ENCODE data around the gene METRN. TPM values are rescaled to one million over a fixed set of nuclear protein-coding genes. Genes with fewer than 3 reads are reported as not detected.

Gene METRN
- 73.6 to 219 TPM (median 212 TPM) in 5 replicates for total RNA-seq (2022; extraction: Qiagen RNA extraction)

DNA sequence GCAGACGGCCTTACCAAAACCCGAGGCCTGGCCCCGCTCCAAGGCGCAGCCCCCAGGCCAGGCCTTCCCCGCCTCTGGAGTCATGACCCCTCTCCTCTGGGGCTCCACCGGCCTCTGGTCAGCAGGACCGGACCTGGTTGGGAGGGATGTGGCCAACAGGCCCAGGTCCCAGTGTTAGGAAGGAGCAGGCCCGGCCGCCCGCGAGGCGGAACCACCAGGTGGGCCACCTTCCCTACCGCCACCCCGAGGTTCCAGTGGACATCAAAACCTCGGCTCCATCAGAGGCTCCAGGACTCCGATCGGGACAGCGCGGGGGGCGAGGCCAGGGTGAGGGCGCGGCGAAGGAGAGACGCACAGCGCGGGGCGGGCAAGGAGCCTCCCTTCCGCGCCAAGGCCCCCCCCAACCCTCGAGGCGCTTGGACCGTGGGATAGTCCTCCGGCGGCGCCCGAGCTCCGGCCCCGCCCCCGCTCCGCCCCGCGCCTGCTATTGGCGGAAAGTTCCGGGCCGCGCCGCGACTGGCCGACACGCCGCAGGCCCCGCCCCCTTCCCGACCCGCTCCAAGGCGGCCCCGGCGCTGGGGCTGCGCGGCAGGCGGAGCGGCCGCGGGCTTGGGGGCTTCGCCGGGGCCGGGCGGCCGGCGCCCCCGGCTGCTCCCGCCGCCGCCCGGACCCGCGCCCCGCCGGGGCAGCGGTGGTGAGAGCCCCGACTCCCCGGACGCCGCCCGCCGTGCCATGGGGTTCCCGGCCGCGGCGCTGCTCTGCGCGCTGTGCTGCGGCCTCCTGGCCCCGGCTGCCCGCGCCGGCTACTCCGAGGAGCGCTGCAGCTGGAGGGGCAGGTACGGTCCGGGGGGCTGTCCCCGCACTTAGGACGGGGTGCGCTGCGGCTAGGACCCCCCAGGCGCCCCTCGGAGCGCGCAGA, at the start of gene METRN:
Gene METRN (plus strand): TSS at position 561 of the 919 bp plus-strand sequence. CDS start 172 bp downstream, at position 733.

DNA sequence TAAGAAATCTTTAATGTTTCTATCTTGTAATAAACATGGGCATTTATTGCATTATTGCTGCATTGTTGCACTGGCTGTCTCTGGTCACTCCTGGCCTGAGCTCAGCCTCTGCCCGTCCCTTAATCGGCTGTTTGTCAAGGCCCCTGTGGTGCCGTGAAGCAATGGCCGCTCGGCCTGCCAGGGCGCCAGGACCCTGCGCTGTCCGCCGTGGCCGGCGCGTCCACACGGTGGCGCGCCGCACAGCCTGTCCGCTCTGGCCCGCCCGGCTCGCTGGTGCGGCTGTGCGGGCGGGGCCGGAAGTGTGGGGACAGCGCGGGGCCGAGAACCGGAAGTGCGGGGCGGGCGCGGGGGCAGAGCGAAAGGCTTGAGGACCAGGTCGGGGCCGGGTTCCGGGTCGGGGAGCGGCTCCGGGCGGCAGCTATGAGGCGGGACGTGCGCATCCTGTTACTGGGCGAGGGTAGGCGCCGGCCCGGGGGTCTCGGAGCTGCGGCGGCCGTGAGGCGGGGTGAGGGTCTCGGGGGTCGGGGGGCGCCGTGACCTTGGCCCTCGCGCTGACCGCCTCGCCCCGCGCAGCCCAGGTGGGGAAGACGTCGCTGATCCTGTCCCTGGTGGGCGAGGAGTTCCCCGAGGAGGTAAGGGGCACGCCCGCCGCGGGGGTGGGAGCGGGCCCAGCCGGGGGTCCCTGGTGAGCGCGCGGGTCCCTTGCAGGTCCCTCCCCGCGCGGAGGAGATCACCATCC, 47.0 kb upstream of the METRN start, which contains the start of gene RHOT2:
Gene RHOT2 (plus strand): TSS at position 353 of the 739 bp plus-strand sequence. CDS start 68 bp downstream, at position 421.

DNA sequence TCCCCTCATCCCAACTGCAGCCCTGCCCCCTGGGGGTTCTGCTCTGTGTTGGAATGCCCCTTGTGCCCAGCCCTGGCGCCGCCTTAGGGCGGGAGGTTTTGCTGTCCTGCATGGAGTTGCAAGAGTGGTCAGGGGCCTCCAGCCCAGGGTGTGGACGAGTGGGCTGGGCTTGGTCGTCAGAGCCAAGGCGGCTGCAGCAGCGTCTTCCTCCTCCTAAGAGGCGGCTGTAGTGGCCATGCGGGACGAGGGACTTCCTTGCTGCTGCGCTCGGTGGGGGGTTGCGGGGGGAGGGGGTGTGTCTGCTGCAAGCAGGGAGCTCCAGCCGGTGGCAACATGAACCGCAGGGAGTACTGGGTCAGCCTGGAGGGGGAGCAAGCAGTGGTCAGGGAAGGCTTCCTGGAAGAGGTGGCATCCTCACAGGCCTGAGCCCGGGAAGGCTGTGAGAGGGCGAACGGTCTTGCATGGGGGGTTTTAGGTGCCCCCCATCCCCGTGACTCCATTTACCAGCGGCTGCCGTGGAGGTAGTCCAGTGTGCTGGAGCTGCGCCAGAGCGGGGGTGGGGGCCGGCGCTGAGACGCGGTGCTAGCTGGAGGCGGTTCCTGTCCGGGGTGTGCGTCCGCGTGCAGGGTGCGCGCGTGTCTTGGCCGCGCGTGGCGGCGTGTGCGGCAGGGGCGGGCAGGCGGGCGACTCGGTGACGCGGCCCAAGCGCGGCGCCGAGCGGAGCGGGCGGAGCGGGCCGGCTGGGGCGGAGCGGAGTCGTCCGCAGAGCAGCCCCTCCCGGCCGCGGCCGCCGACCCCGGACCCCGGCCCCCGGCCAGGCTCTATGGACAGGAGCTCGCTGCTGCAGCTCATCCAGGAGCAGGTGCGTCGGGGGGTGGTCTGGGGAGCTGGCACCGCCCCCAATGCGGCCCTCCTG, 39.7 kb upstream of the METRN start, which contains the start of gene RHBDL1:
Gene RHBDL1 (plus strand): TSS at position 704 of the 916 bp plus-strand sequence. CDS start 120 bp downstream, at position 824.

DNA sequence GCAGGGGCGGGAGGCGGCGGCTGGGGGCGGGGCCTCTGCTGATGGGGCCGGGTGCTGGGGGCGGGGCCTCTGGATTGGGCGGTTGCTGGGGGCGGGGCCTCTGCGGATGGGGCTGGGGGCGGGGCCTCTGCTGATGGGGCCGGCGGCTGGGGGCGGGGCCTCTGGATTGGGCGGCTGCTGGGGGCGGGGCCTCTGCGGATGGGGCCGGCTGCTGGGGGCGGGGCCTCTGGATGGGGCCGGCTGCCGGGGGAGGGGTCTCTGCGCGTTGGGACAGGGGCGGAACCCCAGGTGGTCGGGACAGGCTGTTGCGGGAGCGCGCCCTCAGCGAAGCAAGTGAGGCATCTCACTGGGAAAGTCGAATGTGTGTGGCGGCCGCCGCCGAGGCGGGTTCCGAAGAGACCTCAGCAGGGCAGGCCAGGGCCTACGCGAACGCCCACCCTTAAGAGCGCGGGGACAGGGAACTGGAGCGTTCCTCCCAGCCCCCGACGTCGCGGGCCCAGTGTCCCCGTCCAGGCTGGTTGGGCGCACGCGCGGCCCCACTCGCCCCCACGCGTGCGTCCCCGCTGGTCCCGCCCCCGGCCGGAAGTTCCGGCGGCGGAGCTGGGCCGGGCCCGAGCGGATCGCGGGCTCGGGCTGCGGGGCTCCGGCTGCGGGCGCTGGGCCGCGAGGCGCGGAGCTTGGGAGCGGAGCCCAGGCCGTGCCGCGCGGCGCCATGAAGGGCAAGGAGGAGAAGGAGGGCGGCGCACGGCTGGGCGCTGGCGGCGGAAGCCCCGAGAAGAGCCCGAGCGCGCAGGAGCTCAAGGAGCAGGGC, 34.9 kb upstream of the METRN start, which contains the start of gene STUB1:
Gene STUB1 (plus strand): TSS at position 597 of the 811 bp plus-strand sequence. CDS start 116 bp downstream, at position 713.

DNA sequence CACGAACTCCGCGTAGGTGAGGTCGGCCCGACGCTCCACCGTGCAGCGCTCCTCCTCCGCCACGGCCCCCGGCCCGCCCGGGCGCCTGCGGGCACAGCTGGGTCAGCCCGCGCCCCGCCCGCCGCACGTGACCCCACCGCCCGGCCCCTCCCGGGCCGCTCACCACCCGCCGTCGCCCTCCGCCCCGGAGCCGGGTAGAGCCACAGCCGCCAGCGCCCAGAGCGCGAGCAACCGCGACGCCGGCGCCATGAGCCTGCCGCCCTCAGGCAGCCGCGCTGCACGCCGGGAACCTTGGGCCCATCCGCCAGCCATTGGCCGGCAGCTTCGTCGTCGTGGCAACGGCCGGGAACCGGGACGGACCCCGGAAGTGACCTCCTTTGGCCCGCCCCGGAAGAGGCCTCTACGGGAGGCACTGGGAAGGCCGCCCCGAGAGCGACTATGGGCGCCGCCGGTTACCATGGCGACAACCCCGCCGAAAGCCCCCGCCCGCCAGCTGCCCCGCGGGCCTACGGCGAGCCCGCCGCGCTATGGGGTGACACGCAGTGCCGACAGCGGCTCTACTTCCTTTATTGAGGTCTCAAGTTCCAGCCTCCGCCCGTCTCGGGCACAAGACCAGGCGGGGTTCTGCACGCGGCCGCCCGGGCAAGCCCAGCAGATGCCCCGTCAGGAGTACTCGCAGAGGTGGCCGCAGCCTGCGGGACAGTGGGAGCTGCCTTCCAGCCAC, 30.7 kb upstream of the METRN start, which contains the start of gene JMJD8:
Gene JMJD8 (minus strand): TSS at position 264 of the 724 bp plus-strand sequence. CDS start 15 bp downstream, at position 249.

DNA sequence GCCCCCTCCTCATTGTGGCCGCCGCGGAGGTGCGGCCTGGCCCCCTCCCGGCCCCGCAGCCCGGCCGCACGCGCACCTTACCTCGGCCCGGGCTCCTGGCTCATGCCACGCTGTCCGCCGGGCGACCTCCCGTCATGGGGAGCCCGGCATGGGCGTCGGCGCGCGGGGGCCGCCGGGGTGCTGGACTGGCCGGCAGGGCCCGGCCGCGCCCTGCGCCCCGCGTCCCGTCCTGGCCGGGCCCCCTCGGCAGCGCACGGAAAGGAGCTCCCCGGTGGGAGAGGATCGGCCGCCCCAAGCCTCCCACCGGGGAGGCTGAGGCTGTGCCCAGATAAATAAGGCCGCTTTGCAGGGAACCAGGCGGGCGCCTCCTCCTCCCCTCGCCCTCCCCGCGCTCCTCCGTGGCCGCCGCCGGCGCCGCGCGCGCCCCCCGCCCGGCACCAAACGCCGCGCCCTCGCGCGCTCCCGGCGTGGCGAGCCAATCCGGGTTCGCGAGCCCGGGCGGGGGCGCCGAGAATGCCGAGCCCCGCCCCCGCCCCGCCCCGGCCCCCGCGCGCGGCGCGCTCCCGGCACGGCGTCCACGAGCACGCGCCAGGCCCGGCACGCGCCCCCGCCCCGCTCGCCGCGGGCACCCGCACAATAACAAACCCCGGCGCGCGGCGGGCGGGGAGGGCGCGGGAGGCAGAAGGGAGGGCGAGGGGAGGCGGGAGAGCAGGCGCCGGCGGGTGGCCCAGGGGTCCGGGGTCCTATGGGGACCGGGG, 9.3 kb upstream of the METRN start, which contains the start of gene FBXL16:
Gene FBXL16 (minus strand): TSS at position 371 of the 758 bp plus-strand sequence. CDS start 8,396 bp downstream, outside the sequence.

DNA sequence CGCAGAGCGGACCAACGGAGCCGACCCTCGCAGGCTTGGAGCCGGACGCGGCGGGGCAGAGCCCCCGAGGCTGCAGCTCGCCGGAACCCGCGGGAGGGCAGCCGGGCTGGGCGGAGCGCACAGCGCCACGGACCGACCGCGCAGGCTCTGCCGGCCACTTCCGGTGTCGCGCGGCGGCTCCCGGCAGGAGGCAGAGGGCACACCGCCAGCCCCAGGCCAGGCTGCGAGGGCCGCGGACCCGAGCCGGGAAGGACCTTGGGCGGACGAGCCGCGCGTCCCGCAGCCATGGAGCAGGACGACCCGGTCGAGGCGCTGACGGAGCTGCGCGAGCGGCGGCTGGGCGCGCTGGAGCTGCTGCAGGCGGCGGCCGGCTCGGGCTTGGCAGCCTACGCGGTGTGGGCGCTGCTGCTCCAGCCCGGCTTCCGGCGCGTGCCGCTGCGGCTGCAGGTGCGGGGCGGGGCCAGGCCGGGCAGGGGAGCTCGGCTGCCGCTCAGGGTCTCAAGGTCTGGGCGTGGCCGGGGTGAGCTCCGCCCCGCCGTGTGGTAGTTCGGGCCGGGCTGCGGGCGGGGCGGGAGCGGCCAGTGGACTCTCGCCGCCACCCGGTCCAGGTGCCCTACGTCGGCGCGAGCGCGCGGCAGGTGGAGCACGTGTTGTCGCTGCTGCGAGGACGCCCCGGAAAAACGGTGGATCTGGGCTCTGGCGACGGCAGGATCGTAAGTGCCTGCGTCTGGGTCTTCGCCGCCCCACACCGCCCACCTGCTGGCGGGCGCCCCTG, 6.3 kb downstream of the METRN start, which contains the start of gene ANTKMT:
Gene ANTKMT (plus strand): TSS at position 157 of the 775 bp plus-strand sequence. CDS start 129 bp downstream, at position 286.

DNA sequence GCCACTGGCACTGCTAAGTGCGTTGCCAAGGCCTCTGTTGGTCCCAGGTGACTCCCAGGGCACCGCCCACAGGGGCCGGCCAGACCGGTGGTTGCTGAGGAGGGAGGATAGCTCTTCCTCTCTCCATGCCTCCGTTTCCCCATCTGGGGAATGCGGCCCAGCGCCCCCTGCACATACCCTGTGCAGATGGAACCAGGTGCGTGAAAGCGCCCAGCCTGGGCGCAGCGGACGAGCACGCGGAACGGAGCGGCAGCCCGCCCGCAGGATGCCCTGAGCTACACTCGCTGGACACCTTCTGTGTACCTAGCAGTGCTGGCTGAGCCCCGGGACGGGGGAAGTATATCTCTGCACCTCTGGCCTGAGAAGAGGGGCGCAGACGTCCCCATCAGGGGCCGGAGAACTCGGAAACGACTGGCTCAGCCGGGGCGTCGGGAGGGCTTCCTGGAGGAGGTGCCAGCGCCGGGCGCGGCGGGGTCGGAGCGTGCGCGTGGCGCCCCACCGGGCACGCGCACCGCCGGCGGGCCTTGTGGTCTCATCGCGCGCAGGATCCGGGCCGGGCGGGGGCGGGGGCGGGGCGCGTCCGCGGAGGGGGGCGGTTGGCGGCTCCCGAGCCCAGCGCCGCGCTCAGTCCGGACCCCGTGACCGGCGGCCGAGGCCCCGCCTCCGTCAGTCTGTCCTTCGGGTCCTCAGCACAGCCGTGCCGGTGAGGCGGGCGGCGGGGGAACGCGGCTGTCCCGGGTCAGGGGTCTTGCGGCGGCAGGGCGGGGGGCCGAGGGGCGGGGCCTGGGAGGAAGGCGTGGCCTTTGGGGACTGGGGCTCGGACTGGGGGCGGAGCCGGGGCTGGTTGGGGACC, 11.7 kb downstream of the METRN start, which contains the start of the genes CCDC78 and HAGHL:
Gene CCDC78 (minus strand): TSS at position 6 of the 853 bp plus-strand sequence. CDS start 76 bp downstream, outside the sequence.
Gene HAGHL (plus strand): TSS at position 669 of the 853 bp plus-strand sequence. CDS start 404 bp downstream, outside the sequence.

DNA sequence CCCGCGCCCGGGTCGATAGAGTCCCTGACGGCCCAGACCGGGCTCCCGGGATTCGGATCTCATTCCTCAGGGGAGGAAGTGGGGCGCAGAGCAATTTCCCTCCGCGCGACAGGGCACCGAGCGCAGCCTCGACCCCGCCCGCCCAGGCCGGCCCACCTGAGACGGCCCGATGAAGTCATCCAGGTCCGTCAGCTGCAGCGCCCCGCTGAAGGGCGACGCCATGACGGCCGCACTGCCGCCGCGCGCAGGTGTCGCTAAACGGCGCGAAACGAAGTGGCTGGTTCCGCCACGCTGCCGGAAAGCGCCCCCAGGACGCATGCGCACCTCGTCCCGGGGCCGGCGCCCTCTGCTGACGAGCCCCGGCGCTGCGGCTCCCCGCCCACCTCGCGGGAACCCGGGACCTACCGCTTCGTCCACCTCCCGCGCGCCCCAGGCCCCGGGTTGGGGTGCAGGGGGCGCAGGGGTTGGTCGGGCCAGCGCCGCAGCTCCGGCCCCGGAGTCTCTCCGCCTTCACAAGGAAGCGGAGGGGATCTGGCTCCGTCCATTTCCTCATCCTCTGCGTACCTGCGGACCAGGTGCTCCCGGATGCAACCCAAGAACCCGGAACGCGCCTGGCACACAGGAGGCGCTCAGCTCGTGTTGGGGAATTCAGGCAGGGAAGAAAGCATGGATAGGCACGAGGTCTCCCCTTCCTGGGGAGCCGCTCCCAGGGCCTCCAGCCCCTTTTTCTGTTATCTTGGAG, 26.0 kb downstream of the METRN start, which contains the start of gene CIAO3:
Gene CIAO3 (minus strand): TSS at position 234 of the 742 bp plus-strand sequence. CDS start 12 bp downstream, at position 222.

DNA sequence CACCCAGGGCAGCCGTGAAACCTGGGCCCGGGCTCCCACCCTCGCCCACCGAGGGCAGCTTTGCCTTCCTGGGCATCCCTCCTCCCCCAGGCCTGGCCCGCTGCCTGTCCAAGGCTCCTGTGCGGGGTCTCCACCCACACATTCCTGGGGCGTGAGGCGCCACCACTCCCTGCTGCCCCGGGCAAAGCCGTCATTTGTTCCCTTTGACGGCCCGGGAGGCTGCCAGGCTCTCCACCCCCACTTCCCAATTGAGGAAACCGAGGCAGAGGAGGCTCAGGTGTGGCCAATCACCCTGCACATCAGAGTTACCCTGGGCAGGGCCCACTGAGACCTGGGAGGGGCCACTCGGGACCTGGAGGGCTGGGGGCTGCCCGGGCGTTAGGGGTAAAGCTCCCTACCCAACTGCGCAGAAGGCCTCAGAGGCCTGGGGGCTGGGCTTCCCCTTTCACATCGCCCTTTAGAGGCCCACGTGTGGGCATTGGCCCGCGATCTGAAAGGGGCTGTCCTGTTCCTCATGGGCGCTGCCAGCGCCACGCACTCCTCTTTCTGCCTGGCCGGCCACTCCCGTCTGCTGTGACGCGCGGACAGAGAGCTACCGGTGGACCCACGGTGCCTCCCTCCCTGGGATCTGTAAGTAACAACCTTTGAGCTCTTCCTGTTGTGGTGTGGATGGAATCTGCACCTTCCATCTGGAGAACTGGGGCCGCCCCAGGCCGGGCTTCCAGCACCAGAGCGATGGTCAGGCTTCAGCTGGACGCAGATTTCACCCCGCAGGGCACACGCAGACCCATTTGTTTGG, 45.8 kb downstream of the METRN start, which contains the start of gene MSLN:
Gene MSLN (plus strand): TSS at position 190 of the 799 bp plus-strand sequence. CDS start 1,947 bp downstream, outside the sequence.

Other genes starting within 250 kb of the METRN start
- 39.5 to 81.2 TPM (median 72.0 TPM) in 5 replicates for gene CAPN15, start 187.4 kb upstream of the METRN start, total RNA-seq (2022; extraction: Qiagen RNA extraction)
- gene PRR35, start 154.7 kb upstream of the METRN start, total RNA-seq (2022; extraction: Qiagen RNA extraction), result 0.09 to 0.24 TPM (median 0.20 TPM) in 5 replicates
- 0.06 to 0.26 TPM (median 0.19 TPM) in 5 replicates for gene NHLRC4, start 148.1 kb upstream of the METRN start, total RNA-seq (2022; extraction: Qiagen RNA extraction)
- gene PIGQ, start 145.2 kb upstream of the METRN start, total RNA-seq (2022; extraction: Qiagen RNA extraction), result 26.9 to 42.7 TPM (median 40.1 TPM) in 5 replicates
- 12.0 to 18.7 TPM (median 17.9 TPM) in 5 replicates for gene RAB40C, start 125.1 kb upstream of the METRN start, total RNA-seq (2022; extraction: Qiagen RNA extraction)
- 0.08 to 0.23 TPM (median 0.12 TPM) in 5 replicates for gene WFIKKN1, start 84.1 kb upstream of the METRN start, total RNA-seq (2022; extraction: Qiagen RNA extraction)
- gene METTL26, start 78.8 kb upstream of the METRN start, total RNA-seq (2022; extraction: Qiagen RNA extraction), result 80.9 to 144 TPM (median 141 TPM) in 5 replicates
- 16.7 to 43.3 TPM (median 41.7 TPM) in 5 replicates for gene MCRIP2, start 73.3 kb upstream of the METRN start, total RNA-seq (2022; extraction: Qiagen RNA extraction)
- gene WDR90, start 65.8 kb upstream of the METRN start, total RNA-seq (2022; extraction: Qiagen RNA extraction), result 16.0 to 32.2 TPM (median 30.2 TPM) in 5 replicates
- 60.6 to 101 TPM (median 96.1 TPM) in 5 replicates for gene RHOT2, start 47.0 kb upstream of the METRN start, total RNA-seq (2022; extraction: Qiagen RNA extraction)
- 0.59 to 1.8 TPM (median 1.6 TPM) in 5 replicates for gene RHBDL1, start 39.4 kb upstream of the METRN start, total RNA-seq (2022; extraction: Qiagen RNA extraction)
- 86.5 to 131 TPM (median 118 TPM) in 5 replicates for gene STUB1, start 34.7 kb upstream of the METRN start, total RNA-seq (2022; extraction: Qiagen RNA extraction)
- 63.7 to 89.3 TPM (median 78.2 TPM) in 5 replicates for gene JMJD8, start 30.8 kb upstream of the METRN start, total RNA-seq (2022; extraction: Qiagen RNA extraction)
- gene WDR24, start 24.7 kb upstream of the METRN start, total RNA-seq (2022; extraction: Qiagen RNA extraction), result 3.6 to 6.4 TPM (median 5.8 TPM) in 5 replicates
- gene FBXL16, start 9.3 kb upstream of the METRN start, total RNA-seq (2022; extraction: Qiagen RNA extraction), result 9.5 to 15.8 TPM (median 11.2 TPM) in 5 replicates
- 29.5 to 66.7 TPM (median 62.5 TPM) in 5 replicates for gene ANTKMT, start 6.0 kb downstream of the METRN start, total RNA-seq (2022; extraction: Qiagen RNA extraction)
- 4.4 to 8.3 TPM (median 6.5 TPM) in 5 replicates for gene CCDC78, start 11.3 kb downstream of the METRN start, total RNA-seq (2022; extraction: Qiagen RNA extraction)
- 16.9 to 23.5 TPM (median 18.9 TPM) in 5 replicates for gene HAGHL, start 12.0 kb downstream of the METRN start, total RNA-seq (2022; extraction: Qiagen RNA extraction)
- gene CIAO3, start 25.9 kb downstream of the METRN start, total RNA-seq (2022; extraction: Qiagen RNA extraction), result 19.6 to 30.1 TPM (median 28.3 TPM) in 5 replicates
- 2.6 to 3.3 TPM (median 2.9 TPM) in 5 replicates for gene MSLN, start 45.6 kb downstream of the METRN start, total RNA-seq (2022; extraction: Qiagen RNA extraction)
- 34.6 to 64.0 TPM (median 51.9 TPM) in 5 replicates for gene RPUSD1, start 73.3 kb downstream of the METRN start, total RNA-seq (2022; extraction: Qiagen RNA extraction)
- 14.0 to 33.1 TPM (median 24.1 TPM) in 5 replicates for gene CHTF18, start 73.5 kb downstream of the METRN start, total RNA-seq (2022; extraction: Qiagen RNA extraction)
- gene GNG13, start 85.6 kb downstream of the METRN start, total RNA-seq (2022; extraction: Qiagen RNA extraction), result not detected in 5 replicates